IMR-90 (cell line): ENCODE results near the gene BCAT1. TPM values are rescaled to one million over a fixed set of nuclear protein-coding genes. Genes with fewer than 3 reads are reported as not detected.

Experiments
- ATAC-seq: fragments of 200-7000 bp; cut with Tn5 transposase; 2 replicates; pipeline ENCODE4 v1.9.1; 2020; ENCODE audit warnings: low read depth, mild to moderate bottlenecking, moderate library complexity
- BruUV-seq: library from RNA; stranded (reverse); fragments of 400-500 nt; replicated peaks from 2 replicates; lab custom pipeline; 2021; lab: Mats Ljungman, UMichigan
- CTCF ChIA-PET: fragments of 300-600 bp; formaldehyde crosslinking; extraction: SDS; loops from one replicate; lab custom pipeline; 2021; ENCODE audit warnings: antibody characterized with exemption; lab: Yijun Ruan, JAX
- POLR2A ChIA-PET: fragments of 300-600 bp; sonication (Branson Sonifier 250); formaldehyde crosslinking; loops from one replicate; lab custom pipeline; 2022; ENCODE audit warnings: antibody characterized with exemption; ENCODE audit not compliant: unreplicated experiment; lab: Charles Lee
- DNase-seq: peaks from one replicate; pipeline ENCODE4 v3.0.0; 2013
- H2AFZ ChIP-seq: replicated peaks from 2 replicates; pipeline ENCODE3; 2013; ENCODE audit warnings: low read length, mild to moderate bottlenecking; ENCODE audit not compliant: poor library complexity
- H2AK5ac ChIP-seq: 2 replicates; pipeline ENCODE4 v1.6.1; 2013; ENCODE audit warnings: low read depth, low read length, inconsistent platforms
- H2AK9ac ChIP-seq: replicated peaks from 2 replicates; pipeline ENCODE3; 2013; ENCODE audit warnings: mild to moderate bottlenecking, low read depth, low read length, moderate library complexity; ENCODE audit not compliant: poor library complexity
- H2BK120ac ChIP-seq: 2 replicates; pipeline ENCODE4 v1.6.1; 2013; ENCODE audit warnings: low read depth, low read length, inconsistent platforms
- H2BK15ac ChIP-seq: 3 replicates; pipeline ENCODE4 v1.6.1; 2013; ENCODE audit warnings: low read depth, low read length, inconsistent platforms
- H2BK20ac ChIP-seq: 2 replicates; pipeline ENCODE4 v1.6.1; 2013; ENCODE audit warnings: low read depth, mild to moderate bottlenecking, inconsistent platforms, low read length, moderate library complexity
- H2BK5ac ChIP-seq: 2 replicates; pipeline ENCODE4 v1.6.1; 2013; ENCODE audit warnings: mild to moderate bottlenecking, low read depth, low read length, inconsistent platforms; ENCODE audit not compliant: poor library complexity, severe bottlenecking
- H3K14ac ChIP-seq: replicated peaks from 2 replicates; pipeline ENCODE4 v1.6.1; 2013; ENCODE audit warnings: low read depth, low read length, inconsistent platforms
- H3K18ac ChIP-seq: 2 replicates; pipeline ENCODE4 v1.6.1; 2013; ENCODE audit warnings: low read depth, low read length, control low read depth
- H3K23ac ChIP-seq: 2 replicates; pipeline ENCODE4 v1.6.1; 2013; ENCODE audit warnings: low read depth, low read length, inconsistent platforms
- H3K27ac ChIP-seq: 2 replicates; pipeline ENCODE4 v1.5.1; 2013; ENCODE audit warnings: mild to moderate bottlenecking, control low read depth, low read length; ENCODE audit not compliant: insufficient read depth
- H3K27me3 ChIP-seq: 2 replicates; pipeline ENCODE4 v1.6.1; 2013; ENCODE audit warnings: low read length; ENCODE audit not compliant: control insufficient read depth, insufficient read depth
- H3K36me3 ChIP-seq: 2 replicates; pipeline ENCODE4 v1.6.1; 2013; ENCODE audit warnings: low read length, mixed read lengths; ENCODE audit not compliant: control insufficient read depth, insufficient read depth
- H3K4ac ChIP-seq: 2 replicates; pipeline ENCODE4 v1.6.1; 2013; ENCODE audit warnings: low read depth, low read length, inconsistent platforms
- H3K4me1 ChIP-seq: 2 replicates; pipeline ENCODE4 v1.6.1; 2013; ENCODE audit warnings: low read length, mixed read lengths; ENCODE audit not compliant: control insufficient read depth, insufficient read depth
- H3K4me2 ChIP-seq: 2 replicates; pipeline ENCODE4 v1.6.1; 2013; ENCODE audit warnings: low read depth, mild to moderate bottlenecking, control low read depth, low read length, moderate library complexity
- H3K4me3 ChIP-seq: 2 replicates; pipeline ENCODE4 v1.5.1; 2013; ENCODE audit warnings: low read depth, mild to moderate bottlenecking, control low read depth, low read length, moderate library complexity; ENCODE audit not compliant: insufficient read depth
- H3K56ac ChIP-seq: 2 replicates; pipeline ENCODE4 v1.6.1; 2013; ENCODE audit warnings: low read length, inconsistent platforms; ENCODE audit not compliant: insufficient read depth; ENCODE audit errors: extremely low read depth
- H3K79me1 ChIP-seq, 2 experiments: 2 replicates each; pipeline ENCODE4 v1.6.1; 2013; ENCODE audit warnings: low read length in 2 of 2, inconsistent platforms in 1 of 2, low read depth in 1 of 2
- H3K9ac ChIP-seq: 2 replicates; pipeline ENCODE4 v1.6.1; 2013; ENCODE audit warnings: low read depth, low read length, control low read depth
- H3K9me1 ChIP-seq: 2 replicates; pipeline ENCODE4 v1.6.1; 2013; ENCODE audit warnings: low read length, inconsistent platforms; ENCODE audit not compliant: insufficient read depth
- H3K9me3 ChIP-seq: 2 replicates; pipeline ENCODE4 v1.6.1; 2013; ENCODE audit warnings: low read length; ENCODE audit not compliant: control insufficient read depth, insufficient read depth
- H4K20me1 ChIP-seq: 2 replicates; pipeline ENCODE4 v1.6.1; 2013; ENCODE audit warnings: low read length, inconsistent platforms; ENCODE audit not compliant: insufficient read depth
- H4K5ac ChIP-seq: 2 replicates; pipeline ENCODE4 v1.6.1; 2013; ENCODE audit warnings: mild to moderate bottlenecking, low read depth, low read length, control low read depth
- H4K8ac ChIP-seq, 2 experiments: 2 replicates each; pipeline ENCODE4 v1.6.1; 2013; ENCODE audit warnings: low read depth in 2 of 2, low read length in 2 of 2, control low read depth in 1 of 2, inconsistent platforms in 1 of 2
- H4K91ac ChIP-seq: 2 replicates; pipeline ENCODE4 v1.6.1; 2013; ENCODE audit warnings: low read depth, low read length, inconsistent platforms; ENCODE audit not compliant: insufficient read depth
- BHLHE40 ChIP-seq: fragments of 150-350 bp; IDR thresholded peaks from 2 replicates; pipeline ENCODE4 v1.6.1; 2016; ENCODE audit warnings: mild to moderate bottlenecking, low read depth, low read length
- CEBPB ChIP-seq: IDR thresholded peaks from 2 replicates; pipeline ENCODE4 v1.6.1; 2012; ENCODE audit warnings: low read depth, low read length, improper control_type of control experiment
- FOS ChIP-seq: fragments of 150-350 bp; IDR thresholded peaks from 2 replicates; pipeline ENCODE4 v1.6.1; 2016; ENCODE audit warnings: low read depth, low read length
- MAZ ChIP-seq: IDR thresholded peaks from 2 replicates; pipeline ENCODE4 v1.6.1; 2012; ENCODE audit warnings: low read depth, mild to moderate bottlenecking, low read length, improper control_type of control experiment, moderate library complexity, borderline replicate concordance
- NFE2L2 ChIP-seq: fragments of 150-350 bp; IDR thresholded peaks from 2 replicates; pipeline ENCODE4 v1.6.1; 2016; ENCODE audit warnings: low read depth, mild to moderate bottlenecking, low read length
- RCOR1 ChIP-seq: IDR thresholded peaks from 2 replicates; pipeline ENCODE4 v1.6.1; 2012; ENCODE audit warnings: mild to moderate bottlenecking, low read length, improper control_type of control experiment; ENCODE audit not compliant: insufficient replicate concordance
- SMC3 ChIP-seq: fragments of 150-350 bp; IDR thresholded peaks from 2 replicates; pipeline ENCODE4 v1.6.1; 2016; ENCODE audit warnings: low read depth, mild to moderate bottlenecking, antibody characterized with exemption, low read length, moderate library complexity
- WGBS, 2 experiments: methylation state at CpG; one replicate each; pipeline versions ENCODE4 v1.1.5 to v1.1.7; 2013; ENCODE audit warnings: missing lambda C conversion rate in 2 of 2; ENCODE audit not compliant: insufficient read length in 1 of 2; ENCODE audit errors: extremely low coverage in 2 of 2; 5-methylcytosine and 5-hydroxymethylcytosine counted together
- dilution Hi-C: fragments of 300-500 bp; cut with HindIII; formaldehyde crosslinking; loops from one replicate; pipeline ENCODE4 v1.14.3; 2018; ENCODE audit warnings: low sequenced_read_pairs; ENCODE audit not compliant: unreplicated experiment
- in situ Hi-C: fragments of 300-500 bp; cut with MboI; formaldehyde crosslinking; loops from 3 replicates; pipeline ENCODE4 v1.14.3; 2019; ENCODE audit warnings: low sequenced_read_pairs, inconsistent platforms, mixed read lengths
- intact Hi-C: fragments of 100-400 bp; cut with micrococcal nuclease; formaldehyde crosslinking; loops from 2 replicates; pipeline ENCODE4 v1.10.0; 2022
- polyA plus RNA-seq, 3 experiments: library from polyadenylated mRNA; depleted of rRNA; stranded (reverse); fragments of >200 nt; gene quantifications; 2 replicates each; pipeline ENCODE4 v1.2.3, GENCODE V29; 2012; ENCODE audit warnings: low replicate concordance in 1 of 3
- total RNA-seq: library from RNA; depleted of rRNA; stranded (reverse); fragments of >200 nt; gene quantifications from 2 replicates; pipeline ENCODE4 v1.2.3, GENCODE V29; 2012; rRNA removed

The BCAT1 gene
- total and polyA plus RNA-seq, 2 of the 4 experiments (the other 2 are of a cell fraction) = 30.4 to 683 TPM

- Histone ChIP-seq H4K5ac (no peak overlapping the region), H3K4ac (no peak overlapping the region), H2AK9ac (no peak overlapping the region), H3K23ac (no peak overlapping the region), H2BK5ac (no peak overlapping the region), H3K4me1 (peaks cover 4% of the 10 kb centered on the region), H3K9me1 (0 out of 2 replicates have a peak, but pooled peaks cover 3% of the 10 kb centered on the region), H4K91ac (no peak overlapping the region), H3K56ac (no peak overlapping the region), H3K9ac (no peak overlapping the region), H4K8ac (no peak overlapping the region), H3K27me3 (no peaks in the 10 kb centered on the region), H2BK15ac (no peak overlapping the region), H3K36me3 (no peaks in the 10 kb centered on the region), H3K14ac (no peak overlapping the region), H2BK20ac (no peak overlapping the region), H3K79me1 (no peaks in the 10 kb centered on the region), H3K4me2 (no peak overlapping the region), H3K4me3 (no peak overlapping the region), H4K20me1 (no peaks in the 10 kb centered on the region), H2AK5ac (no peak overlapping the region), H2AFZ (no peak overlapping the region), H3K9me3 (no peaks in the 10 kb centered on the region), H3K27ac (no peak overlapping the region), H2BK120ac (no peak overlapping the region), H3K18ac (no peak overlapping the region)
- TF ChIP-seq BHLHE40 (no peak), SMC3 (no peak), FOS (no peak), NFE2L2 (no peak), CEBPB (no peak), MAZ (no peak), RCOR1 (no peak)
- no CpG with 5 or more reads among the region's 1 CpG for WGBS, 2 experiments
- ATAC-seq (no peak), DNase-seq (no peak)
- ChIA-PET CTCF (no interaction called here), POLR2A (no interaction called here)
- no TSS peak for BruUV-seq
- intact Hi-C loops = no loop called here
- in situ Hi-C loops = no loop called here
- dilution Hi-C loops = no loop called here
Measured at GRCh38 chr12:24760162-24760561, 188.7 kb downstream of the BCAT1 start.

Other genes starting within 250 kb of the BCAT1 start
- gene DNAI7, start 246.1 kb upstream of the BCAT1 start, total RNA-seq = under 0.01 and 0.28 TPM in 2 replicates
- gene DNAI7, start 246.1 kb upstream of the BCAT1 start, polyA plus RNA-seq (2012; rRNA removed) = 0.06 and 0.07 TPM in 2 replicates
- gene ETFRF1, start 246.1 kb upstream of the BCAT1 start, total RNA-seq = 8.6 and 17.5 TPM in 2 replicates
- gene ETFRF1, start 246.1 kb upstream of the BCAT1 start, polyA plus RNA-seq (2012; rRNA removed) = 9.7 and 14.4 TPM in 2 replicates